H1 (cell line): ENCODE measurements around the gene SNX21. TPM values are rescaled to one million over a fixed set of nuclear protein-coding genes. Genes with fewer than 3 reads are reported as not detected.

Experiments used
- CHD7 ChIP-seq: fragments of 300-600 bp; sonication (generic); IDR thresholded peaks from 2 replicates; pipeline ENCODE4 v1.7.1; 2012; ENCODE audit warnings: low read length, moderate library complexity, mild to moderate bottlenecking, inconsistent platforms; ENCODE audit not compliant: insufficient replicate concordance
- CTBP2 ChIP-seq: IDR thresholded peaks from 2 replicates; pipeline ENCODE4 v1.7.0; 2011; ENCODE audit warnings: borderline replicate concordance, mild to moderate bottlenecking, moderate library complexity, mixed read lengths, low read length; ENCODE audit not compliant: insufficient read depth, insufficient read length
- EP300 ChIP-seq, 2 experiments: IDR thresholded peaks; 1 replicate in 1 of 2; 2 replicates in 1 of 2; pipeline ENCODE4 v1.6.1; 2011 to 2012; ENCODE audit warnings: low read depth in 2 of 2, low read length in 2 of 2, mild to moderate bottlenecking in 2 of 2, borderline replicate concordance in 1 of 2, inconsistent platforms in 1 of 2, moderate library complexity in 1 of 2
- FOSL1 ChIP-seq: IDR thresholded peaks from 2 replicates; pipeline ENCODE4 v1.6.1; 2011; ENCODE audit warnings: mild to moderate bottlenecking, low read depth, low read length, moderate library complexity; ENCODE audit not compliant: insufficient read depth
- NANOG ChIP-seq: IDR thresholded peaks from 2 replicates; pipeline ENCODE4 v1.6.1; 2011; ENCODE audit warnings: low read length, low read depth, mild to moderate bottlenecking, inconsistent platforms; ENCODE audit not compliant: insufficient read depth, poor library complexity, severe bottlenecking
- POLR2A ChIP-seq, 2 experiments: IDR thresholded peaks; 1 replicate in 1 of 2; 2 replicates in 1 of 2; pipeline ENCODE4 v1.6.1; 2011; ENCODE audit warnings: low read depth in 2 of 2, low read length in 2 of 2, mild to moderate bottlenecking in 2 of 2; ENCODE audit errors: control extremely low read depth in 1 of 2
- RFX5 ChIP-seq: IDR thresholded peaks from 2 replicates; pipeline ENCODE4 v1.6.1; 2011; ENCODE audit warnings: low read depth, low read length, improper control_type of control experiment, borderline replicate concordance
- RNF2 ChIP-seq: fragments of 200-900, 300-1000 bp; sonication (generic); IDR thresholded peaks from 2 replicates; pipeline ENCODE4 v1.7.1; 2016; ENCODE audit warnings: borderline replicate concordance, low read depth, mild to moderate bottlenecking, antibody characterized with exemption, low read length; ENCODE audit not compliant: poor library complexity, severe bottlenecking; ENCODE audit errors: missing control alignments
- SAP30 ChIP-seq: fragments of 300-600 bp; sonication (generic); IDR thresholded peaks from 2 replicates; pipeline ENCODE4 v1.7.1; 2012; ENCODE audit warnings: low read length, moderate library complexity, mild to moderate bottlenecking, inconsistent platforms; ENCODE audit not compliant: insufficient read depth, insufficient replicate concordance
- TEAD4 ChIP-seq: IDR thresholded peaks from 2 replicates; pipeline ENCODE4 v1.6.1; 2012; ENCODE audit warnings: low read depth, low read length, inconsistent platforms, mixed read lengths
- YY1 ChIP-seq: IDR thresholded peaks from 2 replicates; pipeline ENCODE4 v1.6.1; 2011; ENCODE audit warnings: low read depth, mild to moderate bottlenecking, low read length
- polyA plus RNA-seq, 7 experiments: library from polyadenylated mRNA; depleted of rRNA in 3 of 7; stranded (reverse) in 5 of 7; unstranded in 2 of 7; fragments of >200 nt in 5 of 7; fragments of 200-250 nt in 2 of 7; gene quantifications; 1 replicate in 5 of 7; 2 replicates in 1 of 7; 4 replicates in 1 of 7; pipeline versions ENCODE4 v1.2.1 to v1.2.3, GENCODE V29; 2011 to 2013; ENCODE audit warnings: missing spikeins in 2 of 7, mixed read lengths in 2 of 7
- total RNA-seq: library from RNA; stranded (reverse); fragmentation: NEBNext Ultra II Directional; extraction: Animal tissue kit (Norgen Biotek cat#: 25700); gene quantifications from 2 replicates; pipeline ENCODE4 v1.2.1, GENCODE V29; 2021

The SNX21 gene
- total and polyA plus RNA-seq, 2 of the 8 experiments (the other 6 are each of a cell fraction or from before 2014, with no cell fraction given) = 15.8 to 16.8 TPM

- TF ChIP-seq CHD7 (no peak), SAP30 (no peak), RFX5 (no peak), NANOG (no peak), CTBP2 (no peak), YY1 (no peak), POLR2A (IDR thresholded peaks at IDR 0.05; ENCODE audit: control extremely low read depth in 1 of 2, low read depth in 2 of 2, low read length in 2 of 2) (no peak), EP300 (IDR thresholded peaks at IDR 0.05; ENCODE audit: borderline replicate concordance in 1 of 2, low read depth in 2 of 2, low read length in 2 of 2) (no peak), TEAD4 (no peak), RNF2 (no peak), FOSL1 (no peak)
These were observed 18.7 kb downstream of the SNX21 start (continued) for GRCh38 chr20:45852326-45852725.
